Stimulated activated CD8-positive, alpha-beta memory T cell treated with anti-CD3 and anti-CD28 coated beads, Interleukin-12 subunit alpha, Interleukin-12 subunit beta, amount 100 ng/mL, for 24 hours (primary cell): ENCODE results near the gene GALC.
"Not testable (repeated sequence)": the region's sequence is repeated elsewhere in the genome, so short reads cannot be mapped to it uniquely, and the experiment has no call there.

ENCODE experiments used
- DNase-seq: peaks from one replicate; pipeline ENCODE4 v3.0.0-alpha.2; 2020; ENCODE audit errors: extremely low read depth

The GALC gene

GRCh38 chr14:87992718-87993628 is at the start of gene GALC:
Gene GALC, minus strand, starts transcription at chr14:87993182. Its CDS starts 18 bp downstream, at chr14:87993164.
- DNase-seq, result peak; percentile 93

- DNase-seq, result no peak
Observed at GRCh38 chr14:88040146-88040545, 47.2 kb upstream of the GALC start.

GRCh38 chr14:88039197-88039596 is 46.2 kb upstream of the GALC start:
- no peak for DNase-seq

GRCh38 chr14:88037325-88037724 is 44.3 kb upstream of the GALC start:
- no peak for DNase-seq

GRCh38 chr14:88036422-88036821 is 43.4 kb upstream of the GALC start:
- no peak for DNase-seq

GRCh38 chr14:88034076-88034475 is 41.1 kb upstream of the GALC start:
- DNase-seq, result no peak

- DNase-seq, result no peak
Observed at GRCh38 chr14:88032373-88032772, 39.4 kb upstream of the GALC start.

GRCh38 chr14:88030892-88031291 is 37.9 kb upstream of the GALC start:
- no peak for DNase-seq

- DNase-seq, result no peak
Observed at GRCh38 chr14:88030079-88030478, 37.1 kb upstream of the GALC start.

- no peak for DNase-seq
Observed at GRCh38 chr14:88029500-88029899, 36.5 kb upstream of the GALC start.

GRCh38 chr14:88026890-88027289 is 33.9 kb upstream of the GALC start:
- DNase-seq, result no peak

- no peak for DNase-seq
Observed at GRCh38 chr14:88025313-88025712, 32.3 kb upstream of the GALC start.

GRCh38 chr14:88024252-88025086 is 31.5 kb upstream of the GALC start:
- not testable (repeated sequence) for DNase-seq

GRCh38 chr14:88023658-88024187 is 30.7 kb upstream of the GALC start:
- no peak for DNase-seq

- no peak for DNase-seq
Observed at GRCh38 chr14:88017535-88017934, 24.6 kb upstream of the GALC start.

GRCh38 chr14:88016768-88017167 is 23.8 kb upstream of the GALC start:
- DNase-seq, result no peak

- no peak for DNase-seq
Observed at GRCh38 chr14:88013750-88014349, 20.9 kb upstream of the GALC start.

- no peak for DNase-seq
Observed at GRCh38 chr14:88012495-88012894, 19.5 kb upstream of the GALC start.

- no peak for DNase-seq
Observed at GRCh38 chr14:88010331-88010730, 17.3 kb upstream of the GALC start.

- DNase-seq, result no peak
Observed at GRCh38 chr14:88009486-88009885, 16.5 kb upstream of the GALC start.

- DNase-seq, result no peak
Observed at GRCh38 chr14:88008039-88008742, 15.2 kb upstream of the GALC start.
